ENCODE results near the gene CCDC157.
"Not testable (repeated sequence)": the region's sequence is repeated elsewhere in the genome, so short reads cannot be mapped to it uniquely, and the experiment has no call there.

The CCDC157 gene

GRCh38 chr22:30326255-30326705 lies 30.5 kb upstream of the CCDC157 start:
- DNase-seq, result peak; percentile 31

GRCh38 chr22:30326706-30327362 lies 30.0 kb upstream of the CCDC157 start, which contains the start of gene TBC1D10A:
Gene TBC1D10A, minus strand, starts transcription at chr22:30326941. Its CDS starts 60 bp downstream, at chr22:30326881.
- peak; percentile 95 for DNase-seq

- DNase-seq, result no peak
These were observed 28.9 kb upstream of the CCDC157 start for GRCh38 chr22:30327864-30328345.

- DNase-seq, result no peak
These were observed 28.2 kb upstream of the CCDC157 start for GRCh38 chr22:30328466-30329049.

- no peak for DNase-seq
These were observed 24.3 kb upstream of the CCDC157 start for GRCh38 chr22:30332551-30332950.

- DNase-seq, result no peak
These were observed 23.7 kb upstream of the CCDC157 start for GRCh38 chr22:30332994-30333706.

GRCh38 chr22:30333707-30334087 lies 23.1 kb upstream of the CCDC157 start:
- DNase-seq, result no peak

GRCh38 chr22:30334646-30335045 lies 22.2 kb upstream of the CCDC157 start:
- DNase-seq, result no peak

- DNase-seq, result no peak
These were observed 21.6 kb upstream of the CCDC157 start for GRCh38 chr22:30335236-30335635.

GRCh38 chr22:30336752-30337460 lies 19.9 kb upstream of the CCDC157 start:
- DNase-seq, result no peak

GRCh38 chr22:30337461-30337778 lies 19.4 kb upstream of the CCDC157 start:
- DNase-seq, result no peak

GRCh38 chr22:30338341-30338740 lies 18.5 kb upstream of the CCDC157 start:
- DNase-seq, result not testable (repeated sequence)

GRCh38 chr22:30338802-30339201 lies 18.0 kb upstream of the CCDC157 start:
- no peak for DNase-seq

GRCh38 chr22:30340911-30341685 lies 15.7 kb upstream of the CCDC157 start:
- DNase-seq, result no peak

- peak; percentile 30 for DNase-seq
These were observed 12.2 kb upstream of the CCDC157 start for GRCh38 chr22:30344447-30345200.

GRCh38 chr22:30347255-30347892 lies 9.4 kb upstream of the CCDC157 start:
- DNase-seq, result no peak

- DNase-seq, result no peak
These were observed 8.4 kb upstream of the CCDC157 start for GRCh38 chr22:30348404-30348803.

- no peak for DNase-seq
These were observed 8.0 kb upstream of the CCDC157 start for GRCh38 chr22:30348809-30349208.

- no peak for DNase-seq
These were observed 5.6 kb upstream of the CCDC157 start for GRCh38 chr22:30351226-30351625.

GRCh38 chr22:30354644-30355043 lies 2.2 kb upstream of the CCDC157 start:
- no peak for DNase-seq

GRCh38 chr22:30357236-30357570 lies 396 bp downstream of the CCDC157 start:
- DNase-seq, result no peak
